EL (cell line): Measurements from ENCODE around the gene CPED1.
A peak's percentile ranks its signal among the peaks of the same experiment; 100 is the strongest.
"Not testable (repeated sequence)": the region's sequence is repeated elsewhere in the genome, so short reads cannot be mapped to it uniquely, and the experiment has no call there.

Source experiments
- DNase-seq: peaks from one replicate; pipeline ENCODE4 v3.0.0-alpha.2; 2016

Gene CPED1

DNA sequence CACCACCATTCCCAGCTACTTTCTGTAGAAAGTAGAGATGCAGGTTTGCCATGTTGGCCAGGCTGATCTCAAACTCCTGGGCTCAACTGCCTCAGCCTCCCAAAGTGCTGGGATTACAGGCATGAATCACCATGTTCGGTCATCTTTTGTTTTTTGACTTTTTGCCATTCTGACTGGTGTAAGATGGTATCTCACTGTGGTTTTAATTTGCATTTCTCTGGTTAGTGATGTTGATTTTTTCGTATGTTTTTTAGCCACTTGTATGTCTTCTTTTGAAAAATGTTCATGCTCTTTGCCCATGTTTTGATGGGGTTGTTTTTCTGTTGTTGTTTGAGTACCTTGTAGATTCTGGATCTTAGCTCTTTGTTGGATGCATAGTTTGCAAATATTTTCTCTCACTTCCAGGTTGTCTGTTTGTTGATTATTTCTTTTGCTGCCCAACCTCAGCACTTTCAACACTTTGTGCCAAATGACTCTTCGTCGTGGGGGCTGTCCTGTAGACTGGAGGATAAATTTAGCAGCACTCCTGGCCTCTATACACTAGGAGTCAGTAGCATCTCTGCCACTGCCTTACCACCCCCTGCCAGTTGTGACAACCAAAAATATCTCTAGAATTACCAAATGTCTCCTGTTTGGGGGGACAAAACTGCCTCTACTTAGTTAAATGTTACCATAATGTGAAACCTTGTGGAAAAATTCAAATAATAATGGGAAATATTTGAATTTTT, 6.5 kb upstream of the CPED1 start:
- peak; percentile 75 for DNase-seq

DNA sequence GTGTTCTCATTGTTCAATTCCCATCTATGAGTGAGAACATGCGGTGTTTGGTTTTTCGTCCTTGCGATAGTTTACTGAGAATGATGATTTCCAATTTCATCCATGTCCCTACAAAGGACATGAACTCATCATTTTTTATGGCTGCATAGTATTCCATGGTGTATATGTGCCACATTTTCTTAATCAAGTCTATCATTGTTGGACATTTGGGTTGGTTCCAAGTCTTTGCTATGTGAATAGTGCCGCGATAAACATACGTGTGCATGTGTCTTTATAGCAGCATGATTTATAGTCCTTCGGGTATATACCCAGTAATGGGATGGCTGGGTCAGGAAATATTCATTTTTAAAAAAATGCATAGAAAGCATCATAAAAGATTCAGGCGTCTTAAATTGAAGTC, 4.9 kb upstream of the CPED1 start:
- DNase-seq, result not testable (repeated sequence)

DNA sequence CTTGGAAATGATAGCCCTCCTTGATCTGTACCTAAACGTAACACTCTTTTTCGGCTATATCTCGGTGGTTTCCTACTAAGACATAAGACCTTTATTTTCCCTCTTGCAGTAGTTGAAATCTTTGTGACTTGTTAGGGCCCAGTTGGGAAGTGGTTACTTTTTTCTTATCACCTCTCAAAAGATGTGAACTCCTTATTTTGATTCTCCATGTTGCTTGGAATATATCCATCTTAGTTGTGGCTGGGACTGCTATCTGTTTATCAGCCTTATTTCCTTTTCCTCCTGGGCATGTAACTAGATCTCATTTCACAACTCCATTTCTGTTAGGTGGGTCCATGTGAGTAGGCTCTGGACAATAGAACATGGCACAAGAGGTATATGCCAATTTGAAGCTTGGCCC, 4.1 kb upstream of the CPED1 start:
- DNase-seq, result no peak

DNA sequence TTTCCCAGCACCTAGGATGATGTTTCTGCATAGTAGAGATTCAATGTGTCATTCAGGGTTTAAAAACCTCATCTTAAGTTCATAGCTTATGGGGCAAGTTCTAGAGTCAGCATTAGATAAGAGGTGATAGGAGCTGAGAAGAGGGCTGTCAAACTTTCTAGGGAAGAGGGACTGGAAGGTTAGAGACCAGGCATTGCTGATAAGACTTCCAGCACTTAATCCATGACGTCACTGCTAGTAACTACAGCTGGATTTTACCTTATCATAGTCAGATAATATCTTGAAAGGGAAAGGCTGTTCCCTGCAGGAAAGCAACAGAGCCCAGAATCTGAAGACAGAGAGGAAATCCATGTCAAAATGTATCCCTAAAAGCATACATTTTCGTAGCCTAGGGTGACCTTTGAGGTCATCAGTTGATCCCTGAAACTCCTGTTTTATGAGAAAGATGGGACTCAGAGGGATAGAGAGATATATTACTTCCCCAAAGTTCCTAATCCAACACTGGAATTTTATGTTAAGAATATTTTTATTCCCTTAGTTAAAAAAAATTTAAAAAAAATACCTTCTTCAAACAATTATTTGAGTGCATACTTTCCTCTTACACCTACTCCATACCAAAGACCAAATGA, 3.3 kb upstream of the CPED1 start:
- DNase-seq, result no peak

DNA sequence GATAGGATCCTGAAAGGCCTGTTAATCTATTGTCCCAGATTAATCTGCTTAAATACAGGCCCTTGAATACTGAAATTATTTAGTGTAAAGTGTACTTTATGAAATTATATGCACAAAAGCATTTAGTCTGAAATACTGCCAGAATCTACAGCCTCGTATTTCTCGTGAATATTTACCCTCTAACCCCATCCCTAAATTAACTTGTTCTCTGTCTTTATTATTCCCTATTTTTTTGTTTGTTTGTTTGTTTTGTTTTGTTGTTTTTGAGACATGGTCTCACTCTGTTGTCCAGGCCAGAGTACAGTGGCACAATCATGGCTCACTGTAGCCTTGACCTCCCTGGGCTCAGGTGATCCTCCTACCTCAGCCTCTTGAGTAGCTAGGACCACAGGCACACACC, 2.7 kb upstream of the CPED1 start:
- DNase-seq, result no peak

DNA sequence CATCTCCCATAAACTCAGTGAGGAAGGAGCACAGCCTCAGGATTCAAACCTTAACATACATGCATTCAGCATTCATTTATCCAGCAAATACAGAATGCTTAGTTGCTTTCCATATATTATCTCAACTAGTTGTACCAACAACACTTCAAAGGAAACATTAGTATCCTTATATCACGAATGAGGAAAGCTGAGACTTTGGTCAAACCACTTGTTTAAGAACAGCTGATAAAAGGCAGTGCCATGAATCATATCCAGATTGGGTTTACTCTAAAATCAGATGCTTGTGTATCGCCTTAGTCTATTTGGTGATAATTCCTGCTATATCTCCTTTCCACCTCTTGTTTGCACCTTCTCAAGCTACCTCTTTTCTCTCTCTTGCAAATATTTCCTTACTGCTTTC, 1.9 kb upstream of the CPED1 start:
- DNase-seq, result no peak

DNA sequence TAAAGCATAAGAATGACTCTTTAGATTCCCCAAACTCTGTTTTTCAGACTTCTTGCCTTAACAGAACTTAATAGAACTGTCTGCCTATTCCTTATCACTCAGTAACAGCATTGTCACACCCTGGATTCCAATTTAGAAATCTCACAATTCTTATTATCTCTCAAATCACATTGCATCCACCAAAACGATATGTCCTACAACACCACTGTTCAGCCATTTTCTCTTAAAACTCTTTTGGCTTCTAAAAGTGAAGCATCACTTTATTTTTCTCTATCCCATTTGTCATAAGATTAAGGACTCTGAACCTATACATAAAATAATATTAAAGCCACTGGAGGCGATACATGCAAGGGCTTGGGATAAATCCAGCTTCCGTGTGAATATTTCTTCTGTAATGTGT, 1.2 kb upstream of the CPED1 start:
- DNase-seq, result no peak

DNA sequence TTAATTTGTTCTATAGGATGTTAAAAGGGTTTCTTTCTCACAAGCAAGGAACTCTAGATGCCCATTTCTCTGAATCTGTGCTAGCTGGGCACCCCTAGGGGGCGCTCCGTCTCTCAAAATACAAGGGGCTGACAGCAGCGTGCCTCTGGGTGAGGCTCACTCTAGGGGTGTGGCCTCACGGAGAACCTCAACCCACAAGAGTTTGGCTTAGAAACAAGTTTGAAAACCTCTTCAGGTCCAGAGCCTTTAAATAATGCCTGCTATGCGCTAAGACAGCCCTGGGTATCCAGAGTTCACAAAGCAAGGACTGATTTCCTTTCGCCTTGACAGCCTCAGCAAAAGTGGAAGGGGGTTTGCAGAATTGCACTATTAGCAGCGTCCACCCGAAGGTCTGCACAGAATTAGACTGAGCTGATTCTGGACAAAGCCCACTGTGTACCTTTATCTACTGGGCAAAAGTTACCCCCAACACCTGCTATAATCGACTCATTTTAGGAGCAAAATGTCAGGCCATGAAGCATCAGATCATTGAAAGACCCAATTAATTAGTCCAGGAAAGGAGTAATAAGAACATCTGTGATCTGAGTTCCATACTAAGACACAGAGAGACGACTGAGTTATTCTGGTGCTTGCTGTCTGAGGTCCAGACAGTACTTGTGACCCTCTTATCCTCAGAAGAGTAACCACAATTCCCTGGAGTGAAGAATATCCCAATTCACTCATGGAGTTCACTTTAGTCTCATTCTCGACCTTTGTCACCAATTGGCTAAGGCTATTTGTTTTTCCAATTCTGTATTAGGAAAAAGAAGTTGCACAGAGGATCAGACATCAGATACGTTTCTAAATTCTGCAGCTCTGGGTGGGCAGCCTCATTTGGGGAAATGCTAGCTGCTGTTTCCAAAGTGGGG, 574 bp upstream of the CPED1 start:
- peak; percentile 90 for DNase-seq

DNA sequence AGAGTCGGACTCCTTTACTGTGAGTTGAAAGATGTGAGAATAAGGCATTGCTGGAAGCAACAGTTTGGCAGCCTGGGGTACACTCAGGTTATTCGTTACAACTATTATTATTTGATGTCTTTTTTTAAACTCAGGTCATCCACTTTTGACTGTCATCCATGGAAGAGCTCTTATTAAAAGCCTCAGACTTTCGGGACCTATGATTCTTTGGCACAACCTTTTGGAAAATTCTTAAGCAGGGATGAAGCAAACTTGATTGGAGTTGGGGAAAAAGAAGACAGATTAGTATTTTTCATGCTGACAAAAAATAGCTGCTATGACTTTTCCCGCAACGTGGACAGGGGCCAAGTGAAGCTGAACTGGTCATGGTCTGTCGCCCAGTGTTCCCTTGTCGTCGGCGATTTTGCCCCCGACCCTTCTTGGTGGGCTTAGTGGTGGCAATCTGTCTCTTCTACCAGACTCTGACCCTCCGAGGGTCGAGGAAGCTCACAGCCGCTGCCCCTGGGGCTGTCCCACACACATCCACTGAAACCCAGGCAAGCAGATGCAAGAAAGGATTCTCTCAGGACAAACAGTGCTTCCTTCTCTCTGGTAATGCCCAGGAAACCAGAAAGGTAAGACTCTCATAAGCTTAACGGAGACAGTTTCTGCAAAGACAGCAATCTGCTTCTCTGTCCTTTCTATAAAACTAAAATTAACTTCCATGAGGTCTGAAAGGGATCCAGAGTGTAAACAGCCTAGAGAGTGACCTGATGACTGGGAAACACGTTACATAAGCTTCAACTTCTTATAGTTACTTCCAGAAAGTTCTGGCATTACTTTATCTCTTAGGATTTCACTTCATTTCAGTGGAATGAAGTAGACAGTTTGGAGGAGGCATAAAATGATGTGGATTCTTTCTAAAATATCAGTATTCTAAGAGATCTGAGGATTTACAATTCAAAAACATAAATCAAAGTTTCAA, 1.0 kb downstream of the CPED1 start:
- peak; percentile 29 for DNase-seq

DNA sequence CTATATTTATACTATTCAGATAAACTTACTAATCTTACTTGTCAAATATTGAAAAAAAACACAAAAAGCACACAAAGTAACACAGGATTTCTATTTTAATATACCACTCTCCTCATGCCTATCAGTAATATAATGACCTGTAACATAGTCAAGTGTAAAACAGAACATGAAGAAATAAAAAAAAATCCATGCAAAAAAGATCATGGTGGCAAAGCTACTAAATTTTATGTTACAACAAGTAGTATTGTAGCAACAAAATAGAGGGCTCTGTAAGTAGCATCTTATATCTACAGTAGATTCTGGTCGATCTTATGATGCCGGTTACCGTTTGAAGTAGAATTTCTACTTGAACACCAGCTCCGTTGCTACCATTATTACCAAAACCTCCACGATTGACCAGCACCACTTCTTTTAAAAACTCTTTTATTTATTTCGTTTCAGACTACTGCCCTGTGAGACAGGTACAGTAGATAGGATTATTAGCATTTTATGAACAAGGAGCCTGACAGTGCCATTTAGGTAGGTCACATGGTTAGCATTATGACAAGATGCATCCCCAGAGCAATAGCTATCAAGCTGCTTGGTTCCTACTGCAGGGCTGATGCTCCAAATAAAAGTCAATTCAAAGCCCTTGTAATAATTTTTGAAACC, 2.1 kb downstream of the CPED1 start:
- peak; percentile 18 for DNase-seq

DNA sequence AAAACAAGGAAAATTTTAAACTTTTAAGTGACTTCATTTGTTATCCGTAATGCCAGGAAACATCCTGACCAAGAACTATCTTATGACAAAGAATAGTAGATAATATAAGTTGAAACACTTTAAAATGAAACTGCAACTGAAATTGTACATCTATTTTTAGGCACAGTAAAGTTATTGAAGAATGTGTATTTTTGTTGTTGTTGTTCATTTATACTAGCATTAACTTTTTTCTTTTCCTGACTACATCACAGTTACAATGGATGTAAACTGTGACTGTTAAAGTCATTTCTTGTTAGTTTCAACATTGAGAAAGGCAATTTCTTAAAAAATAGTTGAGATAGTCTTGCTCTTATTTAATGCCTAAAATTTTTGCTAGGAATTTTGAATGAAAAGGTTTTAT, 2.6 kb downstream of the CPED1 start:
- peak; percentile 5 for DNase-seq

DNA sequence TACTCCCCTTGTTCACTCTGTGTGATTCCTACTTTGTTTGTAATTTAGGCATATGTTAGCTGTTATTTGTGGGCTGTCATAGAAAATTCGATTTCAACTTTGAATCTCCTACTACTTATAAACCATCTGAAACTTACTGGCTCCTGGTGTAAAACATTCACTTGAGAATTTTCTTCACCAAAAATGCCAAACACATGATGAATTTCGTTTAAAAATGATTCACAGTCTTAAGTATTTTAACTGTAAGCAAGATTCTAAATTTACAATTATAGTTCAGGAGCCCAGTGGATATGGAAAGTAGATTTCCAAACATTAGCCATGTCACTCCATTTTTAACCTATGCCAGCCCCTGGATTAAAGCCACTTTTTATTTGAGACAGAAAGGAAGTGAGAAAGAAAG, 3.1 kb downstream of the CPED1 start:
- peak; percentile 76 for DNase-seq

DNA sequence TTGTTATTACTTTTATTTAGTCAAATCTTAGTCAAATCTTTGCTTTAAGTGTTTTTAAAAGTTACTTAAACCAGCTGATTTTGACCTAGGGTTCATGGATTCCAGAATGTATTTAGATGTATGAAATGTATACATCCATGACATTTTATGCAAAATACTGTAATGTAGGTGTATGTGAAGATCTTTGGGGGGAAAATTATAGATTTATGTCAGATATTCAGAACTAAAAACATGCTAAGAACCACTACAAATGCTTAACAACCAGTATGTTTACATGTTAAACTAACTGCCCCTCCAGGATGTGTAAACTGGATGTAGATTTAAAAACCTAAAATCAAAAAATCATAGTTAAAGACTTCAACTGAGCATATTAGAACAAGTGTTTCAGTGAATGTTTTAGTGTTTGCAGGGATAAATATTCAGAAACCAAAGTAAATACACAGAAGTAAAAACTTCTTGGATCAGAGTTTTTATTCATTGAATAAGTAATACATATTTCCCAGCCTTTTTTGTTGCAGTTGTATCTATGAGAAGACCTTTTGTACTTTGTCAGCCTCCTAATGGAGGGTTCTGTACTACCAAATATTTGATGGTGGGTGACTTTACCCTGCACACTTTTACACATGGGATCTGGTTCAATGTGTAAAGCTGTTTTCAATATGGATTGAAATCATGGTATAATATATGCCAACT, 3.9 kb downstream of the CPED1 start:
- DNase-seq, result no peak

DNA sequence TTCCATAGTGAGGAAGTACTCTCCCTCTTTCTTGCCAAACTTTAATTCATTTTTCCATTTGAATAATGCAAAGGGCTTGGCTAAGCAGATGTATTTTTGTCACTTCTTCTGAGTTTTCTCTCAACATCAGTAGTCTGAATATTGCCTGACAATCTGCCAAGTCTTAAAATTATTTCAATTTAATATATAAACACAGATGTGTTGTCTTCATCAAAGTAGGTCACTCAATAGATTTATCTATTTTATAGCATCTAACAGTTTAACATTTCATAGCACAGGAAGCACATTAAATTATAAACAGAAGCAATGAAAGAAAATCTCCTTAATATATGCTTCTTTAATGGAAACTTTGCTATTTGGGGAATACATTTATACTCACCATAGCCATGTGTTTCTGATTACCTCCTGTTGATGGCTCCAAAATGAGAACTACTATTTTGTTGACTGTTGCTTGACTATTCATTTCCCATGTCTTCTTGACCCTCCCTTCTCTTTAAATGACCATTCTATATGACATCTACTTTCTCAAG, 4.5 kb downstream of the CPED1 start:
- DNase-seq, result no peak

DNA sequence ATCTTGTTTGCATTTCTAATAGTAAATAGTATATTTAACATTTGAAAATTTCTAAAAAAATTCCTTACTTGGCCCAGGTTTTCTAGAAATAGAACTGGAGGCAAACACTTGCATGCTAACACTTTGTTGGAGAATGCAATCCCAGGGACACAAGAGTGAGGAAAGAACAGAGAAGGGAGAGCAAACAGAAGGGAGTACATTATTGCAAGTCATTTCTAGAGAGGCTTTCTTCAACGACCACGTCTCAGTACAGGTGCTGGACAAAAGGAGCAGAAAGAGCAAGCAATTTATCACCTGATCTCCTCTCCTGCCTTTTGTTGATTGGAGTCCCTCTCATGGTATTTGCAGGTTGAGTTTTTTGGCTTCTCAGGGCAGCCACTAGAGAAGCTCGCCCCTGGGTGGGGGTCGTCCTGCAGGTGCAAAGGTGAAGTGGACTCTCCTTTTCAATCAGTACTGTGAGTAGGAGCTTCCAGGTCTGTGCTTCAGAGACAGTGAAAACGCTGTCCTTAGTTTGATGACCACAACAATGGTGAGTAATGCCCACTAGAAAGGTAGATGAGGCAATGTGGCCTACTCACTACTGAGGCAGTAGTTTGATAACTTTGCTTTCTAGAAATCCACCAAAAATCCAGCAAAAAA, 5.2 kb downstream of the CPED1 start:
- peak; percentile 50 for DNase-seq

DNA sequence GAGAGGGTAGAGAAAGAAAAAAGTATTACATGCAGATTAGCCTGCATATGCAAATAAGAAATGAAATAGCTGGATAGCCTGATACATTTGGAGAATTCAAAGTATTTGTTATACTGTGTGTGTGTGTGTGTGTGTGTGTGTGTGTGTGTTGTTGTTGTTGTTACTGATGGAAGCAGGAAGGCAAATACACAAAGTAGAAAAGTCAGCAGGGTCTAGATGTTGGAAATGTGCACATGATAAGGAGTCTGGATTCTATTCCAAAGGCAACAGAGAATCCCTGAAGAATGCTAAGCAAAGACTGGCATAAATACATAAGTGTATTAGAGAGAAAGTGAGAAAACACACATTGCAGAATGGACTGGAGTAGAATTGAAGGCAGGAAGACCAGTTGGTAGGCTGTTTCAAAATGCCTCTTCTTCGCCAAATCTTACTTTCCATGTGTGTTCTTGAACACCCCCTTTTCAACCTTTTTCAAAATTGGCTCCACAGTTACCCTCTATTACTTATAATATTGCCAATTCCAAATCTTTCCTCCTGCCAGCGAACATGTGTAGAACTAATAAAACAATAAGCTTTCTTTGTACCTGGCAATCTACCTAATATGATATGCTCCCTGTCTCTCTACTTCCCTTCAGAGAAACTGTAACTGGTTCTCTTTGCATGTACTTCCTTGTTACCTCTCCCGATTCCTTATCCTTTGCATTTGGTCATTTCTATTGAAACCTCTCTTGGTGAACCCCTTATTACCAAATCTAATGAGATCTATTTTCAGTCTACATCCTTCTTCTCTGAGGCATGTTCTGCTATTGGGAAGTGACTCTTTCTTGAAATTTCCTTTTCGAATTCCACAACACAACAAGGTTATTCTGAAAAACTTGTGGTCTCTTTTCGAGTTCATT, 6.2 kb downstream of the CPED1 start:
- DNase-seq, result no peak

DNA sequence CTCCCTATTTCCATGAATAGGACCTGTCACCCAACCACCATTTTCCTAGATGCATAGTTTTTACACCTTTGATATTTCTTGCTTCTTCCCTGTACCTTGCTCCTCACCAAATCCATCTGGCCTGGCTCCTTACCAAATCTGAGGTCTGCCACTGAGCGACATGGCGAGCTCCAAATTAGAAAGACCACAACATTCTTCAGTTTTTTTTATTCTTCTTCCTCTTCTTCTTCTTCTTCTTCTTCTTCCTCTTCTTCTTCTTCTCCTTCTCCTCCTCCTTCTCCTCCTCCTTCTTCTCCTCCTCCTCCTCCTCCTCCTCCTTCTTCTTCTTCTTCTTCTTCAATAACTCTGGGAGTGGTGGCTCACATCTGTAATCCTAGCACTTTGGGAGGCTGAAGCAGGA, 7.1 kb downstream of the CPED1 start:
- DNase-seq, result no peak

DNA sequence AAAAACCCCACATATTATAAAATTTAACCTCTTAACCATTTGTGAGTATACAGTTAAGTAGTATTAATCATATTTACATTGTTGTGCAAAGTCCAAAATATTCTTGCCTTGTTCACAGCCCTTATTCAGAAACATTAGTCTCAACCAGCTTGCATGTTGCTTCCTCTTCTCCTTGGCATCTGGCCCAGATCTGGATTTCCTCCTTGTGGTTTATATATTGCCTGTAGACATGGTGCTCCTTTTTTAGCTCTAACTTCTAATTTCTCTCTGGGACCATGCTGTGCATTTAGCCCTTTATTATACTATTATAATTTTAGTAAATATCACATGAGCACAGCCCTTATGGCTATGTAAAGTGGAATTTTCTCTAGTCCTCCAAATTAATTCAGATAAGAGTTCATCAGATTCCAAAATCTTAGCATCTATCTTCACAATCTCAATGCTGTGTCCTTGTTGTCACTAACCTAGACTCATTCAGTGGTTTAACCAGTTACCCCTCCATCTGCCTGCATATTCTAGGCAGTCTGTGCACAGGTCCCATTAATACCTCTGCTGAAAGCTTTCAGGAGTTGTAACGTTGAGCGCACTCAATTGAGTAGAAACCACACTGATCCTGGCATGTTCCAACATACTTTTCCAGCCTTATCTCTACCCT, 7.9 kb downstream of the CPED1 start:
- peak; percentile 90 for DNase-seq

DNA sequence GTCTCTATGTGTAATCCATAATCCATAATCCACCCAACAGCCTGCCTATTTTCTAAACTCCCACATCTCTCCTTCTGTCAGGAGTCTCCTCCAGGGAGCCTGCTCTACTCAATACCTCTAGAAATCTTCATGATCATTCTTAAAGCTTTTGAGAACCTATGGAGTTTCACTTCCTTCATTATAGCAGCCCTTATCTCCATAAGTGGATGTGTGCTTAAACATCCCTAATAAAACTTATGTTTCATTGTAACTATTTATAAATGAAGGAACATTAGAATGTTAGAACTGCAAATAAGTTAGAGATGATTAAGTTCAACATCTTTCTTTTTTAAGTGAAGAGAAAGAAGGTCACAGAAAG, 8.5 kb downstream of the CPED1 start:
- DNase-seq, result no peak
